Muscle of leg (tissue), 11 donors: ENCODE data around the gene GGT1. TPM values are rescaled to one million over a fixed set of nuclear protein-coding genes. Genes with fewer than 3 reads are reported as not detected.
"Not testable (repeated sequence)": the region's sequence is repeated elsewhere in the genome, so short reads cannot be mapped to it uniquely, and the experiment has no call there.

Source experiments
- DNase-seq: peaks from one replicate; pipeline ENCODE4 v3.0.0; 2013
- H3K27ac ChIP-seq: one replicate; pipeline ENCODE4 v1.5.1; 2013; ENCODE audit warnings: mild to moderate bottlenecking, low read length, control low read depth
- H3K27me3 ChIP-seq: one replicate; pipeline ENCODE4 v1.6.1; 2013; ENCODE audit warnings: low read length; ENCODE audit not compliant: control insufficient read depth, insufficient read depth
- H3K36me3 ChIP-seq: one replicate; pipeline ENCODE4 v1.6.1; 2013; ENCODE audit warnings: low read length; ENCODE audit not compliant: control insufficient read depth, insufficient read depth
- H3K4me1 ChIP-seq: one replicate; pipeline ENCODE4 v1.6.1; 2013; ENCODE audit warnings: low read length; ENCODE audit not compliant: control insufficient read depth, insufficient read depth
- H3K4me3 ChIP-seq: one replicate; pipeline ENCODE4 v1.5.1; 2013; ENCODE audit warnings: low read length, control low read depth
- H3K9me3 ChIP-seq: replicated peaks from 2 replicates; pipeline ENCODE4 v1.6.1; 2013; ENCODE audit warnings: low read depth, low read length; ENCODE audit not compliant: control insufficient read depth
- WGBS: methylation state at CpG from one replicate; pipeline ENCODE4 v1.1.5; 2013; ENCODE audit warnings: missing lambda C conversion rate; ENCODE audit not compliant: insufficient coverage; 5-methylcytosine and 5-hydroxymethylcytosine counted together
- polyA plus RNA-seq, 8 donors: library from polyadenylated mRNA; unstranded; fragments of 120-200 nt; gene quantifications; one replicate each; pipeline versions ENCODE4 v1.2.1 to v1.2.3, GENCODE V29; 2013; ENCODE audit warnings: inconsistent platforms in 1 of 8, low replicate concordance in 1 of 8; ENCODE audit not compliant: insufficient read length in 8 of 8, insufficient read depth in 1 of 8
- total RNA-seq: library from RNA; stranded (reverse); fragments of 120-200 nt; gene quantifications from one replicate; pipeline ENCODE4 v1.2.4, GENCODE V29; 2013

The GGT1 gene
- total and polyA plus RNA-seq, 9 donors = 2.3 to 7.8 (median 2.8) TPM

DNA sequence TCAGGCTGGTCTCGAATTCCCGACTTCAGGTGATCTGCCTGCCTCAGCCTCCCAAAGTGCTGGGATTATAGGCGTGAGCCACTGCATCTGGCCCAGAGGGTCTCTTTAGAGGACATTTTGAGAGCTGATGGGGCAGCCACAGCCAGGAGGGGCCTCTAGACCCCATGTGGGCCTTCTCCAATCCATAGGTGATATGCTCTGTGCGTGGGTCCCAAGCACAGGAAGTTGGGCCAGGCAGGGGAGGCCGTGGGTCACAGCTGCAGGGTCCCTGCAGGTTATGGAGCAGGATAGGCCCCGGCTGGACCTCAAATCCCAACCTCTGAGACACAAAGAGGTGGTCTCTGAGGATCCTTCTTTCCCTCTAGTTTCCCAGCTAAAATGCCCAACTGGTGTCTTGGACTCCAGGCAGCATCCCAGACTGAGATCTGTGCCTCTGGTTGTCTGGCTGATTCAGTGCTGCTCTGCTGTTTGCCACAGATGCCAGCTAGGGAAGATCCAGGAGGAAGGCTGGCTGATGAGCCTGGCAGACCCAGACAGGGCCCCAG, 11.6 kb upstream of the GGT1 start:
- Histone ChIP-seq H3K4me1 (peaks cover 11% of the 10 kb centered on the region), H3K36me3 (peaks cover 29% of the 10 kb centered on the region), H3K4me3 (no peak overlapping the region), H3K9me3 (no peaks in the 10 kb centered on the region), H3K27ac (no peak overlapping the region), H3K27me3 (no peaks in the 10 kb centered on the region)
- 86% methylated on average over 5 of the region's 6 CpGs for WGBS
- no peak for DNase-seq

DNA sequence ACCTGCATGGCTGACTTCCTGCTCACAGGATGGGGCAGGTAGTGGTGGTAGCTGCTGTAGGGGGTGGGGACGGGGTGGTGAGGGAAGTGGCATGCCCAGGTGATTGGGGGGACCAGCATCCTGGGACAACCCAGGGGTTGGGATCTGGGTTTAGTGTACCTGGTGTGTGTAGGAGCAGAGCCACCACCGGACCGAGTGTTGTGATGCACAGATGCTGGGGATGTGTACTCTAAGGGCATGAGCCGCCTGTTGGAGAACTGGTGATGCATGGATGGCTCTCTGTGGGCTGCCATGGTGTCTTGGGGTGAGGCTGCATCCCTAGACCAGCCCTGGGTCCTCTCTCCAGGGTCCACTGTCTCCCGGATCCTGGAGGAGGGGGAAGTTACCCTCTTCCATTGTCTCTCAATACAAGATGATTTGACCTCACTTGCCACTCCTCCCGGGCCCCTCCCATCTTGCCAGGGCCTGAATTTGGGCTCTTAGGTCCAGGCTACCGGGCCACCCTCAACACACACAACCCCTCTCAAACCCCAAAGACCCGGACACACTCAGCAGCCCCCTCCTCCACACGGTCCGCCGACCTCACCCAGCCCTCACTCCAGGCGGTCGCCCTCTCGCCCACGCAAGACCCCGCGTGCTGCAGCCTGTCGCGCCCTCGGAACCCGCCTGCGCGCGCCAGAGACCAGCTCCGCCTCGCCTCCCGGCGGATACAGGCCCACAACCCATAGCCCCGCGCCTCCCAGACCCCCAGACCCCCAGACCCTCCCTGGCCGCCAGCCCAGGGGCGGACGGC, 10.7 kb upstream of the GGT1 start:
- peaks cover 11% of the 10 kb centered on the region for H3K4me1 ChIP-seq
- no peaks in the 10 kb centered on the region for H3K27me3 ChIP-seq
- H3K4me3 ChIP-seq = peak overlapping the region; percentile 54
- WGBS = 4% methylated on average over 31 of the region's 33 CpGs
- H3K27ac ChIP-seq = peak overlapping the region; percentile 29
- no peaks in the 10 kb centered on the region for H3K9me3 ChIP-seq
- peaks cover 24% of the 10 kb centered on the region for H3K36me3 ChIP-seq
- DNase-seq = peak; percentile 45

DNA sequence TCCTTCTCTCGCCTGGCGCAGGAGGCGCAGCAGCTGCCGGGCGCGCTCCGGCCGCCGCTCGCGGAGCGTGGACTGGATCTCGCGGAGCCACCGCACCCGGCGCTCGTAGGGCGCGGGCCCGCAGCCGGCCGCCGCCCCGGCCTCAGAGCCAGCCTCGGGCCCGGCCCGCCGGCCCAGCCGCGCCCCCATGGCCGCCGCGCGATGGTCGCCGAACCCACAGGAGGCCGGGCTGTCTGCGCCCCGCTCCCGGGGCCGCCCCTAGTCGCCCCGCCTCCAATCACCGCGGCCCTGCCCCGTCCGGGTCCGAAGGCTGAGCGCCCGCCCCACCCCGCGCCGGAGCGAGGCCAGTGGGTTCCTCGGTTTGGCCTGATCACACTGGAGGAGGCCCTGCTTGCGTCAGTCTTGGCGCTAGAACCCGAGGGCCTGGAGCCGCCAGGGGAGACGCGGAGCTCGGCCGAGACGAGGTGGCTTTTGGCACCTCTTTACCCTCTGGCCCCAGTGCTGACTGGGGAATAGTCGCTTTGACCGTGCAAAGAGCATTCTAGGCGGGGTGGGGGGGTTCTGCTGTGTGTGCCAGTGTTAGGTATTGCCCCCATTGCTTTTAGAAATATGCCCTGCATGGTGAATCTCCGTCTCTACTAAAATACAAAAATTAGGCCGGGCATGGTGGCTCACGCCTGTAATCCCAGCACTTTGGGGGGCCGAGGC, 10.0 kb upstream of the GGT1 start, which contains the start of gene LRRC75B:
Gene LRRC75B, minus strand, starts transcription at position 223 of the 708 bp plus-strand sequence. Its CDS starts 34 bp downstream, at position 189.
- peak within 1 kb of the TSS; percentile 54 for H3K4me3 ChIP-seq
- DNase-seq = peak; percentile 93
- under 1% methylated on average over 65 of the region's 72 CpGs for WGBS
- H3K4me1 ChIP-seq = peaks cover 11% of the 10 kb centered on the region
- no peaks in the 10 kb centered on the region for H3K9me3 ChIP-seq
- H3K27ac ChIP-seq = peak within 1 kb of the TSS; percentile 72
- peaks cover 16% of the 10 kb centered on the region for H3K36me3 ChIP-seq
- H3K27me3 ChIP-seq = no peaks in the 10 kb centered on the region

DNA sequence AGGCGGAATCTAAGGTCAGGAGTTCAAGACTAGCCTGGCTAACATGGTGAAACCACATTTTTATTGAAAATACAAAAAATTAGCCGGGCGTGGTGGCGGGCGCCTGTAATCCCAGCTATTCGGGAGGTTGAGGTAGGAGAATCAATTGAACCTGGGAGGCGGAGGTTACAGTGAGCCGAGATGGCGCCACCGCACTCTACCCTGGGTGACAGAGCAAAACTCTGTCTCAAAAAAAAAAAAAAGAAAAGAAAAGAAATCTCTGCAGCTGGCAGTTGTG, 9.5 kb upstream of the GGT1 start:
- peaks cover 11% of the 10 kb centered on the region for H3K4me1 ChIP-seq
- peak overlapping the region; percentile 72 for H3K27ac ChIP-seq
- H3K9me3 ChIP-seq, H3K27me3 ChIP-seq, H3K4me3 ChIP-seq, DNase-seq: not testable (repeated sequence)
- peaks cover 12% of the 10 kb centered on the region for H3K36me3 ChIP-seq
- 82% methylated on average over 4 of the region's 10 CpGs for WGBS

DNA sequence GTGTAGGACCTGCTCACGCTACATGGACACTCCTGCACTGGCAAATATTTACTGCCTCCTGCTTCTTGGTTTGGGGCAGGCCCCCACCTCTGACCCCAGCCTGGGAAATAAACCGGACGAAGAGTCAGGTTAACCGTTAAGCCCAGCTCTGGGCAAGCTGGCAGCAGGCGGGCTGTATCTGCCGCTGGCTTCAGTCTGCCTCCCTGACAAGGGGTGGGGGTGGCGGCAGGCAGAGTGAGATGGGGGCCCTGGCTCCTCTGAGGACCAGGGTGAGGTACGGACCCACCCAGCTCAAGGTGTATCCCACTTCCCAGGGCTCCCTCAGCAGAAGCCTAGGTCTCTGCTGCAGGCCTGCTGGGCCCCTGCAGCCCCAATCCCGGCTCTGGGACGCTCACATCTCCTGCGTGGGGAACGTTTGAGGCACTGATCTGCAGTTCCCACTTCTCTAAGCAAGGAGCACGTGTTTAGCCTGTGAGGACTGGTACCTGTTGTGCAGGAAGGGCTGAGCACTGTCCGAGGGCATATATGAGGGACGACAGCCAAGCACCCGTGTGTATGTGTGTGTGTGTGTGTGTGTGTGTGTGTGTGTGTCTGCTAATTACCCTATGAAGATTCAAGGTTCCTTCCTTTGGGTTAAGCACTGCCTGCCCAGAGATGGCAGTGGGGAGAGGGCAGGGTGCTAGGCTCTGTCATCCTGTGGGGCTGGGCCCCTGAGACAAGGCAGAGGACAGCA, 9.0 kb upstream of the GGT1 start:
- DNase-seq = no peak
- Histone ChIP-seq H3K4me1 (peaks cover 11% of the 10 kb centered on the region), H3K4me3 (no peak overlapping the region), H3K36me3 (peaks cover 7% of the 10 kb centered on the region), H3K27ac (no peak overlapping the region), H3K27me3 (no peaks in the 10 kb centered on the region), H3K9me3 (no peaks in the 10 kb centered on the region)
- 48% methylated on average over 12 of the region's 16 CpGs for WGBS

DNA sequence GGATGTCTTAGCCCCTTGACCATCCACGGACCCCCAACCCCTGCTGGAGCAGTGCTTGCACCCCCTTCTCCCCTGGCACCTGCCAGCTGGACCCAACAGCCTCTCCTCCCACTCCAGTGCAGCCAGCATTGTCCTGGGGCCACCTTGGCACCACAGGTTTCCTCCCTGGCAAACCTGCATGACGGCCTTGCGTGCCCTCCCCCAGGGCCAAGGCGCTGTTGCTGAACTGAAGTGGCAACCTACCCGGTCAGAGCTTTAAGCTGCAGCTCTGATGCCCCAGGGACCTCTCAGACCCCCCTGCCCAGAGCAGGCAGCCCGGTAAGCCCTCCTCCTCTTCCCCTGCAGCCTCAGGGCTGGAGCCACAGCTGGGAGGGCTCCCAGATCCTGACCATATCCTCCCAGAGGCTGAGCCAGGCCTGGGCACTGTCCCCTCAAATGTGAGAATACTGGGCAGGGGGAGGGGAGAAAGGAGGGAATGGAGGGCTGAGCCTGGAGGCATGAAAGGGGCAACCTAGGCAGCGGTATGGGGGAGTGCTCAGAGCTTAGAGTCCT, 8.3 kb upstream of the GGT1 start:
- peaks cover 11% of the 10 kb centered on the region for H3K4me1 ChIP-seq
- 74% methylated on average over 3 of the region's 7 CpGs for WGBS
- no peak overlapping the region for H3K4me3 ChIP-seq
- peak; percentile 36 for DNase-seq
- no peaks in the 10 kb centered on the region for H3K9me3 ChIP-seq
- no peak overlapping the region for H3K27ac ChIP-seq
- no peaks in the 10 kb centered on the region for H3K27me3 ChIP-seq
- H3K36me3 ChIP-seq = peaks cover under 1% of the 10 kb centered on the region

DNA sequence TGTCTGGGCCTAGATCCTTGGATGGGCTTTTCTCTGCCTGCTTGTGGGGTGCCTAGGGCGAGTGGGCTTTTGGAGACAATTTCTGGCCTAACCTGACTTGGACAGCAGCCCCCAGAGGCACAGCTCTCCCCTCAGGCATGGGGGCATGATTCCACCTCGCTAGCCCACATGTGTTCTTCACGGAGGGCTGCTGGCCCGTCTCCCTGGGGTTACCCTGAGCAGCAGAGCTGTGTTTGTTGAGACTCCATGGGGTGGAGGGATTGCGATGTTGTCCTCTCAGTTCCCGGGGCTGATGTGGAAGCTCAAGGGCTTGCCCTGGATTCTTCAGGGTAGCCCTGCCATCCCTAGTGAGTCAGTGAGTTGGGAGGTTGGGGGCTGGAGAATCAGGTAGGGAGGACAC, 7.8 kb upstream of the GGT1 start:
- no peak for DNase-seq
- 84% methylated on average over 6 of the region's 6 CpGs for WGBS
- peaks cover 11% of the 10 kb centered on the region for H3K4me1 ChIP-seq

DNA sequence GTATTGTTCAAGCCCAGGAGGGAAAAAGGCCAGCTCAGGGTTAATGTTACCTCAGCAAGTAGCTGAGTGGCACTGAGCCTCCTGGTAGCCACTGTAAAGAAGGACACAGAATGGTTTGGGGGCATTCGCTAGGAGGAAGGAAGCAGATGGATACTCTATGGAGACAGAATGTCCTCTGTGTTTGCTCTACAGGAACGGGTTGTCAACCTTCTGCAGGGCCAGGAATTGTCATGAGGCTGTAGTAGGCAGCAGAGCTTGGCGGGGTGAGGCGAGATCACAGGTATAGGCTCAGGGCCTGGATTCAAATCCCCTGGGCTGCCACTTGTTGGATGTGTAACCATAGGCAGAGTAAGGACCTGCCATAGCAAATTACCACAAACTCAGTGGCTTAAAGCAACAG, 7.1 kb upstream of the GGT1 start:
- 96% methylated on average over 4 of the region's 4 CpGs for WGBS
- Histone ChIP-seq H3K4me1 (peaks cover 11% of the 10 kb centered on the region), H3K36me3 (no peaks in the 10 kb centered on the region), H3K27me3 (no peaks in the 10 kb centered on the region), H3K27ac (no peak overlapping the region), H3K9me3 (no peaks in the 10 kb centered on the region), H3K4me3 (no peak overlapping the region)
- no peak for DNase-seq

More for the DNA sequence above, 7.8 kb upstream of the GGT1 start:
- Histone ChIP-seq H3K9me3 (no peaks in the 10 kb centered on the region), H3K27me3 (no peaks in the 10 kb centered on the region), H3K4me3 (no peak overlapping the region), H3K27ac (no peak overlapping the region), H3K36me3 (no peaks in the 10 kb centered on the region)

DNA sequence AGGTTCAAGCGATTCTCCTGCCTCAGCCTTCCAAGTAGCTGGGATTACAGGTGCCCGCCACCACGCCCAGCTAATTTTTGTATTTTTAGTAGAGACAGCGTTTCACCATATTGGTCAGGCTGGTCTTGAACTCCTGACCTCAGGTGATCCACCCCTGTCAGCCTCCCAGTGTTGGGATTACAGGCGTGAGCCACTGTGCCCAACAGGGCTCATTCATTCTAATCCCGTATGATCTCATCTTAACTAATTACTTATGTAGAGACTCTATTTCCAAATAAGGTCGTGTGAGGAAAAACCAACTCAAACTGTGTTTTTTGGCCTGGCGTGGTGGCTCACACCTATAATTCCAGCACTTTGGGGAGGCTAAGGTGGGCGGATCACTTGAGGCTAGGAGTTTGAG, 5.9 kb upstream of the GGT1 start:
- not testable (repeated sequence) for H3K9me3 ChIP-seq, H3K27me3 ChIP-seq, H3K36me3 ChIP-seq, H3K4me3 ChIP-seq, DNase-seq, H3K27ac ChIP-seq
- peaks cover 12% of the 10 kb centered on the region for H3K4me1 ChIP-seq
- 76% methylated on average over 2 of the region's 9 CpGs for WGBS

DNA sequence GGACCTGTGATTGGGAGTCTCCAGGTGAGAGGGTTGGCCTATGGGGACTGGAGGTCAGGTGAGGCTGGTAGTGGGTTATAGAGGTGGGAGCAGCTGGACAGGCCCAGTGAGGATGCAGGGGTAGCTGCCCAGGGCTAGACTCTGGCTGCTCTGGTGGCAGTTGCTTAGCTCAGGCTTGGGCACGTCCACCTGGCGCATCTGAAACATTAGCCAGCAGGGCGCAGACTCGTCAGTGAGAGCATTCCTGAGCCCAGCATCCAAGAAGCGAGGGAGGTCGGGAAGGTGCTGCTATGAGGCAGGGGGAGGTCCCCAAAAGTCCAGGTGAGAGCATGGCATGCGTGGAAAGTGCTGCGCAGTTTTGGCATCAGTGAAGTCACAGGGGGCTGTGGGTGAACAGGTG, 3.5 kb upstream of the GGT1 start:
- 70% methylated on average over 8 of the region's 8 CpGs for WGBS
- Histone ChIP-seq H3K4me1 (peaks cover 4% of the 10 kb centered on the region), H3K9me3 (no peaks in the 10 kb centered on the region), H3K4me3 (no peak overlapping the region), H3K27ac (no peak overlapping the region), H3K36me3 (no peaks in the 10 kb centered on the region), H3K27me3 (no peaks in the 10 kb centered on the region)
- DNase-seq = no peak
